Neural crest cell (in vitro differentiated cells): ENCODE results near the gene GAS6. TPM values are rescaled to one million over a fixed set of nuclear protein-coding genes. Genes with fewer than 3 reads are reported as not detected.

Experiments used
- DNase-seq: peaks from one replicate; pipeline ENCODE4 v3.0.0; 2021; ENCODE audit warnings: low read depth, mixed read lengths, low spot score
- H3K27ac Mint-ChIP-seq: one replicate; pipeline ENCODE4 v1.8.0; 2021; ENCODE audit warnings: mild to moderate bottlenecking, mixed read lengths; ENCODE audit not compliant: unreplicated experiment
- H3K27me3 Mint-ChIP-seq: 2 replicates; pipeline ENCODE4 v1.8.0; 2021; ENCODE audit warnings: low read depth, mild to moderate bottlenecking, mixed read lengths
- H3K36me3 Mint-ChIP-seq: 2 replicates; pipeline ENCODE4 v1.8.0; 2021; ENCODE audit warnings: low read depth, mild to moderate bottlenecking, mixed read lengths
- H3K4me1 Mint-ChIP-seq: 2 replicates; pipeline ENCODE4 v1.8.0; 2021; ENCODE audit warnings: mixed read lengths
- H3K4me3 Mint-ChIP-seq: one replicate; pipeline ENCODE4 v1.8.0; 2021; ENCODE audit warnings: mild to moderate bottlenecking, mixed read lengths
- H3K9me3 Mint-ChIP-seq: 2 replicates; pipeline ENCODE4 v1.8.0; 2021; ENCODE audit warnings: mixed read lengths
- CTCF ChIP-seq: fragments of 200-600 bp; sonication (generic); conservative IDR thresholded peaks from 2 replicates; pipeline ENCODE4 v1.5.0; 2021; ENCODE audit warnings: antibody characterized with exemption, mild to moderate bottlenecking
- total RNA-seq: library from RNA; stranded (reverse); gene quantifications from 2 replicates; pipeline ENCODE4 v1.2.1, GENCODE V29; 2021

GAS6 gene
- total RNA-seq, 1 donor from 2014 or later = 9.0 TPM

GRCh38 chr13:113806104-113806471 lies 57.8 kb downstream of the GAS6 start:
- no peaks in the 10 kb centered on the region for H3K9me3 Mint-ChIP-seq
- no peak for DNase-seq
- H3K4me1 Mint-ChIP-seq = peaks cover 6% of the 10 kb centered on the region
- no peaks in the 10 kb centered on the region for H3K27me3 Mint-ChIP-seq
- no peak overlapping the region for H3K27ac Mint-ChIP-seq
- H3K4me3 Mint-ChIP-seq = no peak overlapping the region
- TF ChIP-seq CTCF = no peak
- H3K36me3 Mint-ChIP-seq = no peaks in the 10 kb centered on the region

GRCh38 chr13:113805431-113806103 lies 58.3 kb downstream of the GAS6 start:
- no peak overlapping the region for H3K27ac Mint-ChIP-seq

GRCh38 chr13:113804703-113805430 lies 59.0 kb downstream of the GAS6 start:
- no peaks in the 10 kb centered on the region for H3K9me3 Mint-ChIP-seq
- H3K4me1 Mint-ChIP-seq = peaks cover 6% of the 10 kb centered on the region
- no peak for TF ChIP-seq CTCF
- no peak overlapping the region for H3K27ac Mint-ChIP-seq
- no peak overlapping the region for H3K4me3 Mint-ChIP-seq
- no peak for DNase-seq
- no peaks in the 10 kb centered on the region for H3K36me3 Mint-ChIP-seq
- H3K27me3 Mint-ChIP-seq = no peaks in the 10 kb centered on the region

More at GRCh38 chr13:113805431-113806103, 58.3 kb downstream of the GAS6 start:
- H3K27me3 Mint-ChIP-seq = no peaks in the 10 kb centered on the region
- H3K9me3 Mint-ChIP-seq = no peaks in the 10 kb centered on the region
- no peaks in the 10 kb centered on the region for H3K36me3 Mint-ChIP-seq
- no peak overlapping the region for H3K4me3 Mint-ChIP-seq
- peaks cover 6% of the 10 kb centered on the region for H3K4me1 Mint-ChIP-seq
- TF ChIP-seq CTCF = no peak
- no peak for DNase-seq

- TF ChIP-seq CTCF = no peak
- no peak for DNase-seq
- no peaks in the 10 kb centered on the region for H3K27me3 Mint-ChIP-seq
- no peaks in the 10 kb centered on the region for H3K36me3 Mint-ChIP-seq
- no peaks in the 10 kb centered on the region for H3K9me3 Mint-ChIP-seq
- no peak overlapping the region for H3K27ac Mint-ChIP-seq
- peaks cover 6% of the 10 kb centered on the region for H3K4me1 Mint-ChIP-seq
- H3K4me3 Mint-ChIP-seq = no peak overlapping the region
Measured at GRCh38 chr13:113804017-113804702, 59.7 kb downstream of the GAS6 start.

- Mint-ChIP-seq H3K27ac (no peak overlapping the region), H3K36me3 (no peaks in the 10 kb centered on the region), H3K9me3 (no peaks in the 10 kb centered on the region), H3K4me3 (no peak overlapping the region), H3K27me3 (no peaks in the 10 kb centered on the region), H3K4me1 (peaks cover 6% of the 10 kb centered on the region)
- no peak for TF ChIP-seq CTCF
- DNase-seq = no peak
Measured at GRCh38 chr13:113803409-113804016, 60.4 kb downstream of the GAS6 start.
